ENCODE measurements around the gene UBXN10. TPM values are rescaled to one million over a fixed set of nuclear protein-coding genes. Genes with fewer than 3 reads are reported as not detected.

UBXN10 gene
- 0.48 and 0.63 TPM in 2 replicates for total RNA-seq
- polyA plus RNA-seq, result 1.1 and 1.2 TPM in 2 replicates

- Histone ChIP-seq H3K9me3 (ENCODE audit: low read depth) (no peaks in the 10 kb centered on the region), H3K36me3 (replicated peaks; ENCODE audit: insufficient read depth, low read depth) (no peaks in the 10 kb centered on the region), H2AFZ (peak within 1 kb of the TSS; percentile 84), H3K79me2 (no peaks in the 10 kb centered on the region), H3K4me1 (ENCODE audit: insufficient read depth) (peaks cover 7% of the 10 kb centered on the region), H4K20me1 (ENCODE audit: insufficient read depth, poor library complexity, severe bottlenecking) (no peaks in the 10 kb centered on the region), H3K4me3 (peak within 1 kb of the TSS; percentile 21), H3K9me2 (replicated peaks; ENCODE audit: insufficient read depth) (no peaks in the 10 kb centered on the region), H3K27me3 (no peaks in the 10 kb centered on the region), H3K4me2 (peak within 1 kb of the TSS; percentile 99), H3K27ac (peak within 1 kb of the TSS; percentile 43)
- peak; percentile 65 for DNase-seq (ENCODE audit: low spot score)
- TF ChIP-seq, protein P1, sequence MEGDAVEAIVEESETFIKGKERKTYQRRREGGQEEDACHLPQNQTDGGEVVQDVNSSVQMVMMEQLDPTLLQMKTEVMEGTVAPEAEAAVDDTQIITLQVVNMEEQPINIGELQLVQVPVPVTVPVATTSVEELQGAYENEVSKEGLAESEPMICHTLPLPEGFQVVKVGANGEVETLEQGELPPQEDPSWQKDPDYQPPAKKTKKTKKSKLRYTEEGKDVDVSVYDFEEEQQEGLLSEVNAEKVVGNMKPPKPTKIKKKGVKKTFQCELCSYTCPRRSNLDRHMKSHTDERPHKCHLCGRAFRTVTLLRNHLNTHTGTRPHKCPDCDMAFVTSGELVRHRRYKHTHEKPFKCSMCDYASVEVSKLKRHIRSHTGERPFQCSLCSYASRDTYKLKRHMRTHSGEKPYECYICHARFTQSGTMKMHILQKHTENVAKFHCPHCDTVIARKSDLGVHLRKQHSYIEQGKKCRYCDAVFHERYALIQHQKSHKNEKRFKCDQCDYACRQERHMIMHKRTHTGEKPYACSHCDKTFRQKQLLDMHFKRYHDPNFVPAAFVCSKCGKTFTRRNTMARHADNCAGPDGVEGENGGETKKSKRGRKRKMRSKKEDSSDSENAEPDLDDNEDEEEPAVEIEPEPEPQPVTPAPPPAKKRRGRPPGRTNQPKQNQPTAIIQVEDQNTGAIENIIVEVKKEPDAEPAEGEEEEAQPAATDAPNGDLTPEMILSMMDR (IDR thresholded peaks at IDR 0.05; ENCODE audit: poor library complexity), result no peak
- TF ChIP-seq EZH2 (IDR thresholded peaks at IDR 0.05; ENCODE audit: borderline replicate concordance), result peak; percentile 45
- 3% methylated on average over 31 of the region's 52 CpGs for WGBS (ENCODE audit: low lambda C conversion rate, missing lambda C conversion rate)
These were observed at the start of gene UBXN10, which contains the start of gene PLA2G2C for GRCh38 chr1:20185834-20186782. Gene UBXN10 (plus strand): TSS chr1:20186096. CDS start chr1:20190562, 4,466 bp downstream. Gene PLA2G2C (minus strand): TSS chr1:20186518. CDS start chr1:20177363, 9,155 bp downstream.

DNA sequence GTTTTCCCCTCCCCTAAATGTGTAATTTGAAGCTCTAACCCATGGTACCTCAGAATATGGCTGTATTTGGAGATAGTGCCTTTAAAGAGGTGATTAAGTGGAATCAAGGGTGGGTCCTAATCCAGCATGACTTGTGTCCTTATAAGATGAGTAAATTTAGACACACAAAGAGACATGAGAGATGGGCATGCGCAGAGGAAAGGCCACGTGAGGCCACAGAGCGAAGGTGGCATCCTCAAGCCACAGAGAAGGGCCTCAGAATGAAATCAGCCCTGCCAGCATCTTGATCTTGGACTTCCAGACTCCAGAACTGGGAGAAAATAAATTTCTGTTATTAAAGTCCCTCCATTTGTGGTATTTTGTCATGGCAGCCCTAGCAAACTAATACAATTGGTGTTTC lies 49.6 kb upstream of the UBXN10 start:
- H3K9me3 ChIP-seq (ENCODE audit: low read depth), result no peaks in the 10 kb centered on the region
- 96% methylated on average over 3 of the region's 3 CpGs for WGBS (ENCODE audit: low lambda C conversion rate, missing lambda C conversion rate)
- H3K27me3 ChIP-seq, result no peaks in the 10 kb centered on the region
- no peaks in the 10 kb centered on the region for H3K4me1 ChIP-seq (ENCODE audit: insufficient read depth)
- no peak overlapping the region for H3K4me2 ChIP-seq
- H3K79me2 ChIP-seq, result no peaks in the 10 kb centered on the region
- no peaks in the 10 kb centered on the region for H3K36me3 ChIP-seq (replicated peaks; ENCODE audit: insufficient read depth, low read depth)
- no peak for DNase-seq (ENCODE audit: low spot score)
- no peak for TF ChIP-seq EZH2phosphoT487 (IDR thresholded peaks at IDR 0.05; ENCODE audit: low read depth, severe bottlenecking, unreplicated experiment)
- TF ChIP-seq EZH2 (IDR thresholded peaks at IDR 0.05; ENCODE audit: borderline replicate concordance), result no peak
- TF ChIP-seq, protein P1 (IDR thresholded peaks at IDR 0.05; ENCODE audit: poor library complexity), result no peak
- H3K9me2 ChIP-seq (replicated peaks; ENCODE audit: insufficient read depth), result no peaks in the 10 kb centered on the region
- H3K27ac ChIP-seq, result no peak overlapping the region
- H4K20me1 ChIP-seq (ENCODE audit: insufficient read depth, poor library complexity, severe bottlenecking), result no peaks in the 10 kb centered on the region
- no peak overlapping the region for H2AFZ ChIP-seq
- no peak overlapping the region for H3K4me3 ChIP-seq

DNA sequence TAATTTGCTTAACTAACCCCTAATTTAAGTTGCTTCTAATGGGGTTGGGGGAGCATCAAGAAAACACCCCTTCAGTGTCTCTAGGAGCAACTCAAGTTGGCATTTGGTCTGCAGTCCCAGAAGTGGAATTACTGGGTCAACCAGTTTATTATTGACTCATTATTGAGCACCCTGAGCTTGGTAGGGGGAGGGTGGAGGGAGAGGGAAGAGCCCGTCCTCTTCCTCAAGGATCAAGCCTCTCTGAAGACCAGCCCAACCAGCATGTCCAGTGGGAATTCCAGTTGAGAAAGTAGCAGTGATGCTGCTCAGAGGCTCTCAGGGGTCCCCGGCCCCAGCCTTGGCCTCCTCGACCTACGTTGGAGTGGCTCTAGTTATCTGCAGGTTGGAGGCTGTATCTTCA lies 48.8 kb upstream of the UBXN10 start:
- no peaks in the 10 kb centered on the region for H3K27me3 ChIP-seq
- TF ChIP-seq EZH2 (IDR thresholded peaks at IDR 0.05; ENCODE audit: borderline replicate concordance) (no peak), EZH2phosphoT487 (IDR thresholded peaks at IDR 0.05; ENCODE audit: low read depth, severe bottlenecking, unreplicated experiment) (no peak)
- TF ChIP-seq, protein P1 (IDR thresholded peaks at IDR 0.05; ENCODE audit: poor library complexity), result no peak
- no peak overlapping the region for H3K4me2 ChIP-seq
- no peak overlapping the region for H3K27ac ChIP-seq
- no peaks in the 10 kb centered on the region for H3K9me2 ChIP-seq (replicated peaks; ENCODE audit: insufficient read depth)
- no peaks in the 10 kb centered on the region for H4K20me1 ChIP-seq (ENCODE audit: insufficient read depth, poor library complexity, severe bottlenecking)
- H3K36me3 ChIP-seq (replicated peaks; ENCODE audit: insufficient read depth, low read depth), result no peaks in the 10 kb centered on the region
- H3K9me3 ChIP-seq (ENCODE audit: low read depth), result no peaks in the 10 kb centered on the region
- H3K4me3 ChIP-seq, result no peak overlapping the region
- WGBS (ENCODE audit: low lambda C conversion rate, missing lambda C conversion rate), result 81% methylated on average over 4 of the region's 4 CpGs
- H3K4me1 ChIP-seq (ENCODE audit: insufficient read depth), result no peaks in the 10 kb centered on the region
- no peak overlapping the region for H2AFZ ChIP-seq
- no peak for DNase-seq (ENCODE audit: low spot score)
- H3K79me2 ChIP-seq, result no peaks in the 10 kb centered on the region
